Peyer's patch (tissue), 4 donors: Measurements from ENCODE around the gene MAPK1IP1L. TPM values are rescaled to one million over a fixed set of nuclear protein-coding genes. Genes with fewer than 3 reads are reported as not detected.

Experiments
- DNase-seq, 3 donors: peaks; one replicate each; pipeline ENCODE4 v3.0.0-alpha.2; 2017 to 2019
- H3K27ac ChIP-seq, 4 donors: fragments of 200-600 bp; sonication (generic); one replicate each; pipeline ENCODE4 v1.5.1; 2016 to 2019
- H3K27me3 ChIP-seq, 2 donors: fragments of 200-600 bp; sonication (generic); one replicate each; pipeline ENCODE4 v1.5.1; 2019
- H3K36me3 ChIP-seq, 3 donors: fragments of 200-600 bp; sonication (generic); one replicate each; pipeline ENCODE4 v1.5.1; 2016 to 2019
- H3K4me1 ChIP-seq, 4 donors: fragments of 200-600 bp; sonication (generic); one replicate each; pipeline ENCODE4 v1.5.1; 2016 to 2019
- H3K4me3 ChIP-seq, 4 donors: fragments of 200-600 bp; sonication (generic); 1 replicate in 3 of 4; 2 replicates in 1 of 4; pipeline ENCODE4 v1.5.1; 2016 to 2019; ENCODE audit warnings: mild to moderate bottlenecking in 1 of 4
- H3K9me3 ChIP-seq, 4 donors: fragments of 200-600 bp; sonication (generic); one replicate each; pipeline ENCODE4 v1.5.1; 2016 to 2019; ENCODE audit warnings: mild to moderate bottlenecking in 1 of 4
- POLR2A ChIP-seq, 2 donors: fragments of 450-650 bp; IDR thresholded peaks; one replicate each; pipeline ENCODE4 v1.5.1; 2017; ENCODE audit warnings: antibody characterized with exemption in 2 of 2, mild to moderate bottlenecking in 2 of 2, moderate library complexity in 2 of 2
- total RNA-seq, 4 donors: library from RNA; depleted of rRNA; stranded (reverse); fragments of >200 nt; gene quantifications; one replicate each; pipeline ENCODE4 v1.1.0, GENCODE V29; 2016
- TF ChIP-seq, protein P1 (sequence below), 6 experiments: fragments of 450-650 bp in 4 of 6; fragments of 200-600 bp in 2 of 6; sonication (generic) in 1 of 6; IDR thresholded peaks; one replicate each; pipeline ENCODE4 v1.5.1; 2017 to 2019; ENCODE audit warnings: antibody characterized with exemption in 6 of 6, mild to moderate bottlenecking in 3 of 6, moderate library complexity in 1 of 6

Gene MAPK1IP1L
- total RNA-seq, 4 donors from 2014 or later, result 27.2 to 56.6 (median 35.2) TPM

GRCh38 chr14:55051165-55051422 lies 353 bp upstream of the MAPK1IP1L start:
- peak overlapping the region; percentile 96 to 99 (median 98) for H3K27ac ChIP-seq
- H3K4me3 ChIP-seq, result peak overlapping the region; percentile 69 to 96 (median 90)
- H3K4me1 ChIP-seq, result peaks cover 0 to 20% (median 1%) of the 10 kb centered on the region in 4 donors
- H3K9me3 ChIP-seq, result no peaks in the 10 kb centered on the region
- H3K36me3 ChIP-seq, result no peaks in the 10 kb centered on the region
- DNase-seq, result no peak
- TF ChIP-seq, protein P1, sequence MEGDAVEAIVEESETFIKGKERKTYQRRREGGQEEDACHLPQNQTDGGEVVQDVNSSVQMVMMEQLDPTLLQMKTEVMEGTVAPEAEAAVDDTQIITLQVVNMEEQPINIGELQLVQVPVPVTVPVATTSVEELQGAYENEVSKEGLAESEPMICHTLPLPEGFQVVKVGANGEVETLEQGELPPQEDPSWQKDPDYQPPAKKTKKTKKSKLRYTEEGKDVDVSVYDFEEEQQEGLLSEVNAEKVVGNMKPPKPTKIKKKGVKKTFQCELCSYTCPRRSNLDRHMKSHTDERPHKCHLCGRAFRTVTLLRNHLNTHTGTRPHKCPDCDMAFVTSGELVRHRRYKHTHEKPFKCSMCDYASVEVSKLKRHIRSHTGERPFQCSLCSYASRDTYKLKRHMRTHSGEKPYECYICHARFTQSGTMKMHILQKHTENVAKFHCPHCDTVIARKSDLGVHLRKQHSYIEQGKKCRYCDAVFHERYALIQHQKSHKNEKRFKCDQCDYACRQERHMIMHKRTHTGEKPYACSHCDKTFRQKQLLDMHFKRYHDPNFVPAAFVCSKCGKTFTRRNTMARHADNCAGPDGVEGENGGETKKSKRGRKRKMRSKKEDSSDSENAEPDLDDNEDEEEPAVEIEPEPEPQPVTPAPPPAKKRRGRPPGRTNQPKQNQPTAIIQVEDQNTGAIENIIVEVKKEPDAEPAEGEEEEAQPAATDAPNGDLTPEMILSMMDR (IDR thresholded peaks at IDR 0.05), result no peak
- no peak for TF ChIP-seq POLR2A (IDR thresholded peaks at IDR 0.05)
- H3K27me3 ChIP-seq, result no peaks in the 10 kb centered on the region

DNA sequence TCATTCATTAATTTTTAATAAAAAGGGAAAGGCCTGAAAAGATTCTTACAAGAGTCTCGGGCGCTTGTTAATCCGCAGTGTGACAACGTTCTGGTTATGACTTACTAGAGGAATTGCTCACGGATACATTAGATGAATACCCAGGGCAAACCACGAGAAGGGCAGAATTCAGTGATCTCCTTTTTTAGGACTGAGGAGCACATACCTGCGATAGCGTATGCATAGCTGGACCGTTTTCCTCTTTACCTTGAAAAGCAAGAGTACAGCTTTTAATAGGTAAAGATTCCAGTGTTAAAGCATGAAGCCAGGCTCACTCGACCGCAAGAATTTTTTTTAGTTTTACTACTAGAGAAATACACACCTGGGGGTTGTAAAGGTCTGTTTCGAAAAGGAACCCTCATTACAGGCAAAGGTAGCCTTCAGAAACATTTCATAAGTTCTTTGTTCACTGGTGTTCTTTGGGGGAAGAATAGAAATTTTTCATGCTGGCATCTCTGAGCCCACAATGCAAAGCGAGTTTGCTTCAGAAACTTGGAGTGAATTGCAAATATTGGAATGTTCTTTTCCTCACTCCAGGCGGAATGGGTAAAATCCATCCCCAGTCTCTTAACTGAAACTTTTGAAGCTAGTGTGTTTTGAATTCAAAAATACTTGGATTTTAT lies 953 bp downstream of the MAPK1IP1L start:
- H3K4me1 ChIP-seq, result peaks cover 0 to 20% (median 1%) of the 10 kb centered on the region in 4 donors
- peak overlapping the region; percentile 96 to 99 (median 98) for H3K27ac ChIP-seq
- TF ChIP-seq, protein P1 (IDR thresholded peaks at IDR 0.05), result no peak
- TF ChIP-seq POLR2A (IDR thresholded peaks at IDR 0.05), result no peak
- peak overlapping the region; percentile 69 to 96 (median 90) for H3K4me3 ChIP-seq
- H3K27me3 ChIP-seq, result no peaks in the 10 kb centered on the region
- no peak for DNase-seq
- peaks cover 0 to 5% (median 0%) of the 10 kb centered on the region in 3 donors for H3K36me3 ChIP-seq
- H3K9me3 ChIP-seq, result no peaks in the 10 kb centered on the region

- Histone ChIP-seq H3K4me1 (peaks cover 0 to 20% (median 1%) of the 10 kb centered on the region in 4 donors), H3K9me3 (no peaks in the 10 kb centered on the region), H3K27ac (peak overlapping the region in 1 of 4 donors; percentile 98), H3K4me3 (peak overlapping the region in 1 of 4 donors; percentile 69), H3K27me3 (no peaks in the 10 kb centered on the region), H3K36me3 (peaks cover 0 to 11% (median 0%) of the 10 kb centered on the region in 3 donors)
- no peak for DNase-seq
- no peak for TF ChIP-seq POLR2A (IDR thresholded peaks at IDR 0.05)
- TF ChIP-seq, protein P1 (IDR thresholded peaks at IDR 0.05), result no peak
These were observed 1.6 kb downstream of the MAPK1IP1L start for GRCh38 chr14:55053018-55053417.

DNA sequence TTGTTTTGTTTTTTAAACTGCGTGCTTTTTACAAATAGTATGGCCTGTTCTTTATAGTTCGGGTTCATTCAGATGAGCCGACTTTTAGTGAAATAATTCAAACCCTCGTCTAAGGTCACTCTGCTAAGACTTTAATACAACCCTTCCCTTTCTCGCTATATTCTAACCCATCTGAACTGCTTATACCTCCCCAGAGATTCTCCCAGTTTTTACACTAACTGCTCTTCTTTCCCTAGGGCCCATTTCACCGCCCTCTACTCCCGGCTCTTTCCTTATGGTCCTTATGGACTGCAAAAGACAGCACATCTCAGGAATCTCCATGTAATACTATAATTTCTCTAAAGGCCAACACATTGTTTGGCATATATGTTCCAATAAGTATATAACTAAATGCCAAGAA lies 2.1 kb downstream of the MAPK1IP1L start:
- no peak for DNase-seq
- H3K27ac ChIP-seq, result no peak overlapping the region
- H3K4me1 ChIP-seq, result peaks cover 0 to 20% (median 1%) of the 10 kb centered on the region in 4 donors
- H3K9me3 ChIP-seq, result no peaks in the 10 kb centered on the region
- no peak overlapping the region for H3K4me3 ChIP-seq
- TF ChIP-seq, protein P1 (IDR thresholded peaks at IDR 0.05), result no peak
- TF ChIP-seq POLR2A (IDR thresholded peaks at IDR 0.05), result no peak
- H3K27me3 ChIP-seq, result no peaks in the 10 kb centered on the region
- H3K36me3 ChIP-seq, result peaks cover 0 to 16% (median 0%) of the 10 kb centered on the region in 3 donors

GRCh38 chr14:55054098-55054497 lies 2.7 kb downstream of the MAPK1IP1L start:
- peaks cover 0 to 20% (median 1%) of the 10 kb centered on the region in 4 donors for H3K4me1 ChIP-seq
- H3K9me3 ChIP-seq, result no peaks in the 10 kb centered on the region
- TF ChIP-seq POLR2A (IDR thresholded peaks at IDR 0.05), result no peak
- TF ChIP-seq, protein P1 (IDR thresholded peaks at IDR 0.05), result no peak
- H3K27me3 ChIP-seq, result no peaks in the 10 kb centered on the region
- H3K4me3 ChIP-seq, result no peak overlapping the region
- peaks cover 0 to 17% (median 0%) of the 10 kb centered on the region in 3 donors for H3K36me3 ChIP-seq
- no peak for DNase-seq
- no peak overlapping the region for H3K27ac ChIP-seq
